CD4-positive, CD25-positive, alpha-beta regulatory T cell (primary cell): ENCODE data around the gene LCAT. TPM values are rescaled to one million over a fixed set of nuclear protein-coding genes. Genes with fewer than 3 reads are reported as not detected.

Source experiments
- ATAC-seq, 2 donors: fragments of 150-1000 bp; cut with Tn5 transposase; one replicate each; pipeline ENCODE4 v1.10.0; 2021; ENCODE audit warnings: low read depth in 2 of 2, moderate number of reproducible peaks in 2 of 2, moderate library complexity in 1 of 2
- DNase-seq, 3 donors: peaks; one replicate each; pipeline versions ENCODE4 v3.0.0 to v3.0.0-alpha.2; 2012 to 2022; ENCODE audit warnings: mixed read lengths in 1 of 3
- H3K27ac ChIP-seq: one replicate; pipeline ENCODE4 v1.7.0; 2013; ENCODE audit warnings: mild to moderate bottlenecking, low read length; ENCODE audit not compliant: insufficient read depth, poor library complexity, severe bottlenecking
- H3K27me3 ChIP-seq: one replicate; pipeline ENCODE4 v1.7.0; 2013; ENCODE audit warnings: low read length; ENCODE audit not compliant: control insufficient read depth, insufficient read depth
- H3K36me3 ChIP-seq: one replicate; pipeline ENCODE4 v1.7.0; 2013; ENCODE audit warnings: mild to moderate bottlenecking, low read length, moderate library complexity; ENCODE audit not compliant: control insufficient read depth, insufficient read depth
- H3K4me1 ChIP-seq: 2 replicates; pipeline ENCODE4 v1.7.0; 2013; ENCODE audit warnings: mild to moderate bottlenecking, low read length; ENCODE audit not compliant: insufficient read depth, control insufficient read depth, poor library complexity, severe bottlenecking
- H3K4me3 ChIP-seq: one replicate; pipeline ENCODE4 v1.7.0; 2013; ENCODE audit warnings: low read depth, mild to moderate bottlenecking, low read length, moderate library complexity
- H3K9me3 ChIP-seq, 2 experiments: 1 replicate in 1 of 2; 2 replicates in 1 of 2; pipeline ENCODE4 v1.7.0; 2013; ENCODE audit warnings: low read length in 2 of 2, mild to moderate bottlenecking in 1 of 2, moderate library complexity in 1 of 2; ENCODE audit not compliant: control insufficient read depth in 2 of 2
- H3K27ac Mint-ChIP-seq, 3 donors: one replicate each; pipeline ENCODE4 v1.8.0; 2020 to 2022; ENCODE audit warnings: mild to moderate bottlenecking in 3 of 3, mixed read lengths in 3 of 3, moderate library complexity in 2 of 3
- H3K27me3 Mint-ChIP-seq: one replicate; pipeline ENCODE4 v1.8.0; 2022; ENCODE audit warnings: mild to moderate bottlenecking, mixed read lengths
- H3K36me3 Mint-ChIP-seq: one replicate; pipeline ENCODE4 v1.8.0; 2020; ENCODE audit warnings: mixed read lengths
- H3K4me1 Mint-ChIP-seq, 4 donors: one replicate each; pipeline ENCODE4 v1.8.0; 2020 to 2022; ENCODE audit warnings: mixed read lengths in 4 of 4, mild to moderate bottlenecking in 1 of 4
- H3K4me3 Mint-ChIP-seq, 4 donors: one replicate each; pipeline ENCODE4 v1.8.0; 2020 to 2022; ENCODE audit warnings: mild to moderate bottlenecking in 4 of 4, mixed read lengths in 4 of 4, moderate library complexity in 3 of 4
- H3K9me3 Mint-ChIP-seq, 7 donors: one replicate each; pipeline ENCODE4 v1.8.0; 2020 to 2022; ENCODE audit warnings: mixed read lengths in 7 of 7, mild to moderate bottlenecking in 3 of 7, moderate library complexity in 2 of 7
- polyA plus RNA-seq, 4 donors: library from polyadenylated mRNA; unstranded; fragments of 300-500 nt; fragmentation: Illumina TruSeq; gene quantifications; one replicate each; pipeline ENCODE4 v1.2.3, GENCODE V29; 2021
- total RNA-seq: library from RNA; stranded (reverse); gene quantifications from one replicate; pipeline ENCODE4 v1.2.3, GENCODE V29; 2022

The LCAT gene
- total and polyA plus RNA-seq, 5 donors from 2014 or later = 0.25 to 11.0 (median 0.76) TPM

DNA sequence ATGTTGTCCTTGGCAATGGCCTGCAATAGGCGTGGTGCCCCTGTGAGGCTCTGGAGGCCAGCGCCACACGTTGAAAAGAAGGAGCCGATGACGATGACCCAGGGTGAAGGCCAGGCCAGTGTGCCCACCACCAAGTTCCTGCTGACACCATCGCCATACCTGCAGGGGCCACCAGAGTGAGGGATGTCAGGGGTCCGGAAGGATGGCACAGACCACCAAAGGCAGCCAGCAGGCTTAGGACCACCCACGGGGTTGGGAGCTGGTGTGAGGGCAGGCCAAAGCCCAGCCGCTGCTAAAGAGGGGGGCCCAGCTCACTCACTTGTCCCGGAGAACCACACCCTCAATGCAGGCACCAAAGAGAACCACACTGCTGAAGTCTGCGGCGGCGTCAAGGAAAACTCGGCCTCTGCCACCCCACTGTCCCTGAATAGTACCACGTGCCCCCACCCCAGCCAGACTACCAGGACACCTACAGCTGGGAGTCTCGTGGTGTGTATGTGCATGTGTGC lies 6.5 kb upstream of the LCAT start:
- Histone ChIP-seq H3K27ac (no peak overlapping the region), H3K9me3 (no peaks in the 10 kb centered on the region), H3K27me3 (no peaks in the 10 kb centered on the region), H3K36me3 (peaks cover 14% of the 10 kb centered on the region), H3K4me1 (no peaks in the 10 kb centered on the region), H3K4me3 (no peak overlapping the region)
- Mint-ChIP-seq H3K36me3 (peaks cover 9% of the 10 kb centered on the region), H3K4me1 (no peaks in the 10 kb centered on the region), H3K9me3 (no peaks in the 10 kb centered on the region), H3K27ac (peak overlapping the region in 1 of 3 donors; percentile 31), H3K4me3 (no peak overlapping the region), H3K27me3 (no peaks in the 10 kb centered on the region)
- no peak for DNase-seq
- ATAC-seq = no peak

DNA sequence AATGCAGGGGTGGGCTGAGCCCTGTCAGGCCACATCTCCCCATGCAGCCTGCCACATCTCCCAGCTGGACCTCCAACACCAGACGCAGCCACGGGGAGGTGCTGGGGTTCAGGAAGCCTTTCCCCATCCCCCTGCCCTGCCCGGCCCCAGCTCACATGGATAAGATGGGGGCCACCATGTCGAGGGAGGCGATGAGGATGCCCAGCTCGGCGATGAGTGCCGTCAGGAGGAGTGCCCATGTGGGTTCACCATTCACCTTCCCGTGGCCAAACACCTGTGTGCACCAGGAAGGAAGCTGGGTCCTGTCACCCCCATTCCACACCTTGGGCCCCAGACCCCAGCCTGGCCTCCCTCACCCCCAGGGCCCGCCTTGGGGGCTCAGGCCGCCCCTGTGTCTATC lies 5.7 kb upstream of the LCAT start:
- Mint-ChIP-seq H3K36me3 (peaks cover 9% of the 10 kb centered on the region), H3K4me1 (no peaks in the 10 kb centered on the region), H3K27ac (no peak overlapping the region), H3K27me3 (no peaks in the 10 kb centered on the region), H3K9me3 (no peaks in the 10 kb centered on the region), H3K4me3 (no peak overlapping the region)
- ATAC-seq (no peak), DNase-seq (no peak)
- H3K9me3 ChIP-seq = no peaks in the 10 kb centered on the region
- no peaks in the 10 kb centered on the region for H3K4me1 ChIP-seq
- H3K4me3 ChIP-seq = no peak overlapping the region
- H3K27me3 ChIP-seq = no peaks in the 10 kb centered on the region
- no peak overlapping the region for H3K27ac ChIP-seq
- peaks cover 14% of the 10 kb centered on the region for H3K36me3 ChIP-seq

DNA sequence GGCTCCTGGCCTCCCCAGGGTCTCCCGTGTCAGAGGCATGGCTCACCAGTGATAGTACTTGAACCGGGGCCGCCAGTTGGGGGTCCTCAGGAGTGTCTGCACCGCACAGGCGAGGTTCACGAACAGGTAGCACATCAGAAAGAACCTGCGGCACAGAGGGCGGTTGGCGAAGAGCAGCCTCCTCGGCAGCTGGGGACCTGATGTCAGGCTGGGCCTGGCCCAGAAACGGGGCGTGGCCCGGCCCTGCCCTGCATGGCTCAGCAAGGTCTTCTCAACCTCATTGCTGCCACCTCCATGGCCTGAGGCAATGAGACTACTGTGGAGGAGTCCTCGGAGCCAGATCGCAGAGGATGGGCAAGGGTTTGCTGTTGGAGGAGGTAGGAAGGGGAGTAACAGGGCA lies 4.1 kb upstream of the LCAT start:
- Histone ChIP-seq H3K36me3 (peaks cover 12% of the 10 kb centered on the region), H3K27me3 (no peaks in the 10 kb centered on the region), H3K4me1 (no peaks in the 10 kb centered on the region), H3K9me3 (no peaks in the 10 kb centered on the region), H3K4me3 (no peak overlapping the region), H3K27ac (no peak overlapping the region)
- H3K27me3 Mint-ChIP-seq = no peaks in the 10 kb centered on the region
- H3K36me3 Mint-ChIP-seq = peaks cover 5% of the 10 kb centered on the region
- no peak overlapping the region for H3K4me3 Mint-ChIP-seq
- H3K4me1 Mint-ChIP-seq = no peaks in the 10 kb centered on the region
- no peak for ATAC-seq
- no peak for DNase-seq
- H3K27ac Mint-ChIP-seq = peak overlapping the region in 1 of 3 donors; percentile 52
- H3K9me3 Mint-ChIP-seq = no peaks in the 10 kb centered on the region

DNA sequence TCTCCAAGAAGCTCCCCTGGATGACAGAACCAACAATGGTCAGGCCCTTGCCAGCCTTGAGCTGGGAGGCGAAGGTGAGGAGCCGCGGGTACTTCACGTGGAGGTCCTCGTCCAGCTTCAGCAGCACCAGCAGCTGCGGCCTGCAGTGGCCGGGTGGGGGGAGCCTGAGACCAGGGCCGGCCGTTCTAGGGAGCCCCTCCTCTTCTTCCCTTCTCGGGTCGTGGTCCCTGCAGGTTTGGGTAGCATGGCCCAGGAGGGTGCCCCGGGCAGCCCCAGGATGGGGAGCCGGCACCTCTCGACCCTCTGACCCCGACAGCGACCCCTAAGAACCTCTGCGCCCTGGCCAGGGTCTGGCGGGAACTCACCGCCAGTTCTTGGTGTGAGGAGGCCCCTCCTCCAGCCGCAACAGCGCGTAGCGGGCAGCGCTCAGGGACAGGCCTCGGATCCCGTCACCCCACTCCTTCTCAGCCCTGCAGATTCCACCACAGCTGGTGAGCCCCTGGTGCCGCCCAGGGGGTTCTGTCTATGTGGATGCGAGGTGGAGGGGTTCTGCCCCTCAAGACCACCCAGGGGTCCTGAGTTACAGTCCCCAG lies 3.1 kb upstream of the LCAT start:
- ATAC-seq (no peak), DNase-seq (no peak)
- no peak overlapping the region for H3K4me3 ChIP-seq
- H3K27me3 Mint-ChIP-seq = no peaks in the 10 kb centered on the region
- H3K4me3 Mint-ChIP-seq = no peak overlapping the region
- H3K27ac Mint-ChIP-seq = no peak overlapping the region
- H3K4me1 ChIP-seq = no peaks in the 10 kb centered on the region
- H3K27me3 ChIP-seq = no peaks in the 10 kb centered on the region
- H3K36me3 Mint-ChIP-seq = peaks cover 6% of the 10 kb centered on the region
- H3K36me3 ChIP-seq = peaks cover 12% of the 10 kb centered on the region
- H3K9me3 Mint-ChIP-seq = no peaks in the 10 kb centered on the region
- H3K4me1 Mint-ChIP-seq = peaks cover 0 to 4% (median 1%) of the 10 kb centered on the region in 4 donors
- H3K9me3 ChIP-seq = no peaks in the 10 kb centered on the region
- no peak overlapping the region for H3K27ac ChIP-seq

DNA sequence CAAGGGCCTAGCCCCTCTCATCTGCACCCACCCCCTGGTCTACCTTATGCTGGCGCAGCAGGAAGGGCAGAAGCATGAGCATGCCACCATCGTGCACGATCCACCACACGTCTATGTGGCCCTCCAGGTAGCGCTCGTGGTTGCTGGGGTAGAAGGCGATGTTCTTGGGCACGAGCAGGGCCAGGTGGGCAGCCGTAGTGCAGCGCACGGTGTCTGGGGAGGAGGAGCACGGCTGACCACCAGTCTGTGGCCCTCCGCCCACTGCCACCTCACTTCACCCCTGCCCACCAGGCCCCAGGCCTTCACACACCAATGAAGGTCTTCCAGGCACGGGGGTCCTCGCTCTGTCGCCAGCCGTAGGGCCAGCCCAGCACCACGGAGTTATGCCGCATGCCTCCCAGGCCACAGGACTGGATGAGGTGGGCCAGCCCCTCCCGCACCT lies 2.2 kb upstream of the LCAT start:
- peaks cover 0 to 10% (median 3%) of the 10 kb centered on the region in 4 donors for H3K4me1 Mint-ChIP-seq
- Histone ChIP-seq H3K9me3 (no peaks in the 10 kb centered on the region), H3K36me3 (peaks cover 8% of the 10 kb centered on the region), H3K27me3 (no peaks in the 10 kb centered on the region), H3K4me3 (no peak overlapping the region), H3K4me1 (peaks cover 5% of the 10 kb centered on the region), H3K27ac (no peak overlapping the region)
- no peaks in the 10 kb centered on the region for H3K27me3 Mint-ChIP-seq
- no peaks in the 10 kb centered on the region for H3K9me3 Mint-ChIP-seq
- H3K36me3 Mint-ChIP-seq = peaks cover 3% of the 10 kb centered on the region
- H3K4me3 Mint-ChIP-seq = no peak overlapping the region
- no peak for ATAC-seq
- DNase-seq = no peak
- H3K27ac Mint-ChIP-seq = peak overlapping the region in 1 of 3 donors; percentile 52

DNA sequence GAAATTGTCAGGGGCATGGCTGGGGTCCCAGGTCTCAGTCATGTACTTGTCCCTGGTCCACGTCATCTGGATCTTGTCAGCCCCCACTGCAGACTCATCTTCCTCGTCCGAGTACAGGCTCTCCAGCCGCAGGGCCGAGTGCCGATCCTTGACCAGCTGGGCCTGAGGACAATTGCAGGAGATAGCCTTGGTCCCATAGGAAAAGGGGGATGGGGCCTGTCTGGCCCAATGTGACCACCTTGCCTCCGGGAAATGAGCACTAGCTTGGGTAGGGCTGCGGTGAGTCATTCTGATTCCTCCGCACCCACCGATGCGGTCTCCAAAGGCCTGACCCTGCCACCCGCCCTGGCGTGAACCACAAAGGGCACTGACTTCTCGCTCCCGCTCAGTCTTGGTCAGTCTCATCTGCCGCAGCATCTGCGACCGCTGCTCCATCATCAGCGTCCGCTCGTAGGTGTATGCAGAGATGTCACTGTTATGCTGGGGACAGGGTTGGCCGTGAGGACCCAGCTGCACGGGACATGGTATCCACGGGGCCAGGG lies 1.5 kb upstream of the LCAT start:
- Histone ChIP-seq H3K36me3 (peaks cover 6% of the 10 kb centered on the region), H3K4me3 (no peak overlapping the region), H3K4me1 (peaks cover 5% of the 10 kb centered on the region), H3K9me3 (no peaks in the 10 kb centered on the region), H3K27ac (no peak overlapping the region), H3K27me3 (no peaks in the 10 kb centered on the region)
- Mint-ChIP-seq H3K4me3 (no peak overlapping the region), H3K36me3 (peaks cover 3% of the 10 kb centered on the region), H3K9me3 (no peaks in the 10 kb centered on the region), H3K4me1 (peaks cover 0 to 15% (median 4%) of the 10 kb centered on the region in 4 donors), H3K27ac (no peak overlapping the region), H3K27me3 (no peaks in the 10 kb centered on the region)
- ATAC-seq (no peak), DNase-seq (no peak)

DNA sequence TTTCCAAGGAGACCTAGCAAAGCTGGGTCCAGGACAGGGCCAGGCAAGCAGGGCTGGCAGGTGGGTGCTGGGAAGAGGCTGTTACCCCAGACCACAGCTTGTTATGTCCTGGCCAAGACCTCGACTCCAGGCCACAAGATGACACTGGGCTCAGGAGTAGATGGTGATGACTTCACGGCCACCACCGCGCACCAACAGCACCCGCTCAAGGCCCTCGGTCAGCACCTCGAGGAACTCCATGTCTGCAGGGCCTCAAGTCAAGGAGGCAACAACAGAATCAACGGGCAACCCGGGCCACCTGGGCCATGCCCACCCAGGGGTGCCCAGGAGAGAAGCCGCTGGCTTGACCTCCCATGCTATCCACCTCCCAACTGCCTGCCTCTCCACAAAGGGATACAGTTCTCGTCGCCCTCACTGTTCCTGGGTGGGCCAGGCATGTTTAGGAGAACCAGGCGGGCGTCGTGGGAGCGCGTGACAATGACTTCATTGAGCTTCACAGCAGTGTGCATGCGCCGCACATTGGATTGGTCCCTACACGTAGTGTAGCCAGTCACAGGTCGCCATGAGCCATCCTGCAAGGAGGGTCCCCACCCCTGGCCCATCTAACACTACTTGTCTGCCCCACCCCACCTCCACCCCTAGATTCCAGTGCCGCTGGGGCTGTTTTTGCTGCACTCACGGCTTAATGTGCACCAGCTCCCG lies 921 bp upstream of the LCAT start:
- Histone ChIP-seq H3K4me3 (no peak overlapping the region), H3K27ac (no peak overlapping the region), H3K27me3 (no peaks in the 10 kb centered on the region), H3K36me3 (peaks cover 6% of the 10 kb centered on the region), H3K9me3 (no peaks in the 10 kb centered on the region), H3K4me1 (peaks cover 10% of the 10 kb centered on the region)
- ATAC-seq (no peak), DNase-seq (no peak)
- Mint-ChIP-seq H3K9me3 (no peaks in the 10 kb centered on the region), H3K27me3 (no peaks in the 10 kb centered on the region), H3K36me3 (peaks cover 3% of the 10 kb centered on the region), H3K4me1 (peaks cover 0 to 21% (median 9%) of the 10 kb centered on the region in 4 donors), H3K27ac (no peak overlapping the region), H3K4me3 (no peak overlapping the region)
